Measurements from ENCODE around the gene TRAPPC12. TPM values are rescaled to one million over a fixed set of nuclear protein-coding genes. Genes with fewer than 3 reads are reported as not detected.

TRAPPC12 gene
- total RNA-seq, 6 experiments from 2014 or later, result 69.1 to 83.3 (median 74.8) TPM

GRCh38 chr2:3429066-3429610 lies 49.6 kb downstream of the TRAPPC12 start:
- H3K36me3 Mint-ChIP-seq (ENCODE audit: low read depth), result peaks cover 19% of the 10 kb centered on the region
- no peak for DNase-seq
- H3K9me3 Mint-ChIP-seq, result no peaks in the 10 kb centered on the region
- no peaks in the 10 kb centered on the region for H3K27me3 Mint-ChIP-seq (ENCODE audit: insufficient read depth)
- no peak for TF ChIP-seq CTCF (IDR thresholded peaks at IDR 0.05)
- H3K4me1 Mint-ChIP-seq (ENCODE audit: low read depth), result peaks cover 7% of the 10 kb centered on the region
- no peak overlapping the region for H3K4me3 Mint-ChIP-seq
- H3K27ac Mint-ChIP-seq, result peak overlapping the region; percentile 4; the same call in 1 of the 2 replicates

DNA sequence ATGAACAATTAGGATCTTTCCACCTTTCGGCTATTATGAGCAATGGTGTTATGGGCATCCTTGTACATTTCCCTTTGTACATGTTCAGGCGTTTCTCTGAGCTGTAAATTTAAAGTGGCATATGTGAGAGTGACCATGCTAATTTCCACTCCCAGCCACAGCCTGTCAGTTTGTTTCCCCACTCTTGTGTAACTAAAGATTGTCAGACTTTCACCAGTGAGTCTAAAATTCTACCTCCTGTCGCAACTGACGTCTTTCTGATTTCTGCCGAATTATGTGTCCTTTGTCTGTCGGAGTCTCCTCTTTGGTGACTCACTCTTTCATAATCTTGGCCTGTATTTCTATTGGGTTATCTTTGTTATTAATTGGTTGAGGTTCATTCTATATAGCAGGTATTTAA lies 50.7 kb downstream of the TRAPPC12 start:
- H3K27me3 Mint-ChIP-seq (ENCODE audit: insufficient read depth), result no peaks in the 10 kb centered on the region
- H3K27ac Mint-ChIP-seq, result no peak overlapping the region
- peaks cover 7% of the 10 kb centered on the region for H3K4me1 Mint-ChIP-seq (ENCODE audit: low read depth)
- H3K36me3 Mint-ChIP-seq (ENCODE audit: low read depth), result peaks cover 10% of the 10 kb centered on the region; the same call in 1 of the 2 replicates
- no peak for TF ChIP-seq CTCF (IDR thresholded peaks at IDR 0.05)
- DNase-seq, result no peak
- no peaks in the 10 kb centered on the region for H3K9me3 Mint-ChIP-seq
- H3K4me3 Mint-ChIP-seq, result no peak overlapping the region

- Mint-ChIP-seq H3K27ac (no peak overlapping the region), H3K4me1 (ENCODE audit: low read depth) (peaks cover 7% of the 10 kb centered on the region), H3K27me3 (ENCODE audit: insufficient read depth) (no peaks in the 10 kb centered on the region), H3K9me3 (no peaks in the 10 kb centered on the region), H3K36me3 (ENCODE audit: low read depth) (peaks cover 10% of the 10 kb centered on the region; the same call in 1 of the 2 replicates), H3K4me3 (no peak overlapping the region)
- no peak for TF ChIP-seq CTCF (IDR thresholded peaks at IDR 0.05)
- DNase-seq, result no peak
These were observed 51.4 kb downstream of the TRAPPC12 start for GRCh38 chr2:3430740-3431490.

DNA sequence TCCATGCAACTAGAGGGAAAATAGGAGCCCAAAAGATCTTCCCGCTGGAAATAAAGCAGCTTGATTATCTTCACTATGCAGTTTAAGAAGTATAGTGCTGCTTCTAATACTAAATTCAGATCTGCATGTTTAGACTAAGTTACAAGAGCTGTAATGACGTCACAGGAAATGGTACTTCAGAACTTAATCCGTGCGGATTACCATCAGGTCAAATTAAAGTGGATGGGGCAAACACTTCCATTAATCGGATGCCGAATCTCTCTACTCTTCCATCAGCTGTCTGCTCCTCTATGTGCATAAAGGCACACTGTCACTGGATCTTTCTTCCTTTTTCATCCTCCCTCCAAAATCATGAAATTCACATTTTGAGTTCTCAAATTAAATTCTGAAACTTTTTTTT lies 52.6 kb downstream of the TRAPPC12 start:
- H3K27ac Mint-ChIP-seq, result no peak overlapping the region
- H3K27me3 Mint-ChIP-seq (ENCODE audit: insufficient read depth), result no peaks in the 10 kb centered on the region
- no peaks in the 10 kb centered on the region for H3K9me3 Mint-ChIP-seq
- no peak for TF ChIP-seq CTCF (IDR thresholded peaks at IDR 0.05)
- H3K4me1 Mint-ChIP-seq (ENCODE audit: low read depth), result peaks cover 7% of the 10 kb centered on the region
- H3K36me3 Mint-ChIP-seq (ENCODE audit: low read depth), result peaks cover 10% of the 10 kb centered on the region; the same call in 1 of the 2 replicates
- no peak overlapping the region for H3K4me3 Mint-ChIP-seq
- DNase-seq, result no peak

GRCh38 chr2:3432693-3433338 lies 53.3 kb downstream of the TRAPPC12 start:
- Mint-ChIP-seq H3K27ac (no peak overlapping the region), H3K36me3 (ENCODE audit: low read depth) (peaks cover 10% of the 10 kb centered on the region; the same call in 1 of the 2 replicates), H3K4me1 (ENCODE audit: low read depth) (peaks cover 7% of the 10 kb centered on the region), H3K9me3 (no peaks in the 10 kb centered on the region), H3K27me3 (ENCODE audit: insufficient read depth) (no peaks in the 10 kb centered on the region), H3K4me3 (no peak overlapping the region)
- DNase-seq, result no peak
- no peak for TF ChIP-seq CTCF (IDR thresholded peaks at IDR 0.05)

Data from HFFc6 (cell line).